ENCODE results near the gene L3MBTL4.
"Not testable (repeated sequence)": the region's sequence is repeated elsewhere in the genome, so short reads cannot be mapped to it uniquely, and the experiment has no call there.

L3MBTL4 gene

GRCh38 chr18:6414723-6415417, at the start of gene L3MBTL4:
L3MBTL4 (minus strand) TSS chr18:6414911; CDS start chr18:6311625, 103,286 bp downstream.
- no peak for DNase-seq (ENCODE audit: low spot score)

DNA sequence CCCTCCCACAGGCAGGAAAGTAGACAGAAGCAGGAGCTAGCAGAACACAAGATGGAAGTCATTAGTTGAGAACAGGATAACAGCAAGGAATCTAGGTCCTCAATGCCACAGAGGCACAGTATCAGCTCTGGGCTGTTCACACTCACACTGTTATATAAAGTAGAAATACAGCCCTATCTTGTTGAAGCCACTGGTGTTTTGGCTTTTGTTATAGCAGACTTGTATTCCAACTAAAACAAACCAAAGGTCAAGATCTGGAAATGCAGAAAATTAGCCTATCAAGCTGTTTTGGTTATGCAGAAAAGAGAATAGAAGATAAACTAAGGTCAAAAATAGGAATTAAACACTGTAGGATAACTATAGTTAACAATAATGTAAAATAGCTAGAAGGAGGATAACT, 37.5 kb upstream of the L3MBTL4 start:
- no peak for DNase-seq (ENCODE audit: low spot score)

- no peak for DNase-seq (ENCODE audit: low spot score)
These were observed 34.5 kb upstream of the L3MBTL4 start for GRCh38 chr18:6449213-6449612.

GRCh38 chr18:6444466-6445228, 29.9 kb upstream of the L3MBTL4 start:
- DNase-seq (ENCODE audit: low spot score), result no peak

GRCh38 chr18:6441200-6441599, 26.5 kb upstream of the L3MBTL4 start:
- no peak for DNase-seq (ENCODE audit: low spot score)

GRCh38 chr18:6437937-6438818, 23.5 kb upstream of the L3MBTL4 start:
- no peak for DNase-seq (ENCODE audit: low spot score)

DNA sequence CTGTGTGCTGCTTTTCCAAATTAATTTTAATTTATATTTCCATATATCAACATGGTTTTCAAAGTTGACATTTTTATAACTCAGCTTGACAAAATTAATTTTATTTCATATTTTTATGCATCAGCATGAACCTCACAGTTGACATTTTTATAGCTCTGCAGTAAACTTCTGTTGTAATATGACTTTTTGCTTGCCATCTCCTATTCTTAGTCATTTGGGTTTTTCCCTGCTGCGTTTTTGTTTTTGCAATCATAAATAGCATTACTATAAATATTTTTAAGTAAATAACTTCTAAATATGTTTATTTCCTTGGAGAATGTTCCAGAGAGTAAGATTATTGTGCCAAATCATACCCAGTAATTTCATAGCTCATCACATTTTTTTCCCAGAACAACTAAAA, 21.0 kb upstream of the L3MBTL4 start:
- no peak for DNase-seq (ENCODE audit: low spot score)

- no peak for DNase-seq (ENCODE audit: low spot score)
These were observed 20.4 kb upstream of the L3MBTL4 start for GRCh38 chr18:6434987-6435709.

DNA sequence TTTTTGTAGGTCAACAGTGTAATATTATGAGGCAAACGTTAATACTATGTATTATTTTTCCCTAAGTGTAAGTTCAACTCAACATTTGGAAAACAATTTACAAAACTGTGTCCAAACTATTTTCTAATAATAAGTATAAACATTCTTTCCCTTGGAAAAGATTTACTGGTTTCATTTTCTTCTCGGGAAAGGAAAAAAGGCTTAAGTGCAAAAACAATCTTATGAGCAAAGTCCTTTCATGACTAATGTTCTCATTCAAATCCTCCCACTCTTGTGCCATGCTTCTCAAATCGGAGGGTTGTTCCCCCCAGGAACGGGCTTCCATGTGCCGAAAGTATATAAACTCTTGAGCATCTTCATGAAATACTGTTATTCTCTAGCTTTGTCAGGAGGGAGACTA, 19.8 kb upstream of the L3MBTL4 start:
- DNase-seq (ENCODE audit: low spot score), result no peak

DNA sequence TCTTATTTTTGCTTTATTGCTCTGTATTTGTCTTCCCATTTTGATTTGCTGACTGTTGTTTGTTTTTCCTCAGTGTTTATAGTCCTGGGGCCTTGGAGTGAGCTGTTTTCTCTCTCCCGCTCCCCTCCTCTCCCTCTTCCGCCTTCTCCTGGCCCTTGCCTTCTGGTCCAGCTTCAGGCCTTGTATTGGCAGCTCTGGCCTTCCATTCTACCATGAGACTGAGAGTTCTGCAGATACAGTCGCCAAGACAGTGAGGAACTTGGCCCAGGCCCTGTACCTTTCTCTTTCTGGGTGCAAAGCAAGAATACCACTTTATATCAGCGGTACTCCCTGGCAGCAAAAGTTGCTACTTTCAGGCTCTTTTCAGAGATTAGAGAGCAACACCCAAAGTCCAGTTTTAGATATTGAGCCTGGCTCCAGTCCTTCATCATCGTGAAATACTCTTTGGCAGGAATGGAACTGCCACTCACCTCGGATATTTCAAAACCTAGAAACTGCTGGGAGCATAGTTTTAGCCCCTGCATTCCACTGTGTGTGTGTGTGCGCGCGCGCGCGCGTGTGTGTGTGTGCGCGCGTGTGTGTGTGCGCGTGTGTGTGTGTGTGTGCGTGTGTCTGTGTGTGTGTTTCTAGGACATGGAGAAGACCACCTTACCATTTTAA, 17.1 kb upstream of the L3MBTL4 start:
- no peak for DNase-seq (ENCODE audit: low spot score)

GRCh38 chr18:6428851-6429395, 14.2 kb upstream of the L3MBTL4 start:
- DNase-seq (ENCODE audit: low spot score), result no peak

DNA sequence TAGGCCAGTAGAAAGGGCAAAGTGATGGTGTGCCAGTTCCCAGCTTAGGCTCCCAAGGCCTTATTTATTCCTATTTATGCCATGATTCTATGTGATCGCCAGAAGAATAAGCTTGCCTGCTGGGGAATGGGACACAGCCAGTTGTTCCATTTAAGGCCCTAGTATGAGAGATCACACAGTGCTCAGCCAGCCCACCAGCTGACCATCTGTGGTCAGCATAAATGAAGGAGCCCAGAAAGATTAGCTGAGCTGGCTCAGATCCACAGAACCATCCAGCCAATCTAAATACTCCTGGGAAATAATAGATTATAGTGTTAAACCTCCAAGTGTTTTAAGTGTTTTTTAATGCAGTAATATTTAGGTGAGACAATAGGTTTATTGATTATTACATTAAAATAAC, 12.6 kb upstream of the L3MBTL4 start:
- no peak for DNase-seq (ENCODE audit: low spot score)

DNA sequence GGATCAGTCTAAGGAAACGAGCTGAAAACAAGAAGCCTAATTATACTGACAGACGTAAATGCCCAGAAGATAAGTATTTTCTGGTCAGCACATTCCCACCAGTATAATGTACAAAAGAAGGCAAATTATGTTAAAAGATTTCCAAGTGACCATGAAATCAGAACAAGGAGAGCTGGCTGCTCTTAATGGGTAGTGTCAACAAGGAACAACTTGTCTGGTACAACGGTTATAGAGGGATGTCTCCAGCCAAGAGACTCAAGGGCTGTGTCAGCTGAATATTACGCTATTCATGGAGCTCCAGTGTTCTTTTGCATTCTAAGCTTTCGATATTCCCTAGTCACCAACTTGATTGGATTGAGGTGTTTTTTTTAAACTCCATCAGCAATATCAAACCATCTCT, 8.6 kb upstream of the L3MBTL4 start:
- DNase-seq (ENCODE audit: low spot score), result no peak

DNA sequence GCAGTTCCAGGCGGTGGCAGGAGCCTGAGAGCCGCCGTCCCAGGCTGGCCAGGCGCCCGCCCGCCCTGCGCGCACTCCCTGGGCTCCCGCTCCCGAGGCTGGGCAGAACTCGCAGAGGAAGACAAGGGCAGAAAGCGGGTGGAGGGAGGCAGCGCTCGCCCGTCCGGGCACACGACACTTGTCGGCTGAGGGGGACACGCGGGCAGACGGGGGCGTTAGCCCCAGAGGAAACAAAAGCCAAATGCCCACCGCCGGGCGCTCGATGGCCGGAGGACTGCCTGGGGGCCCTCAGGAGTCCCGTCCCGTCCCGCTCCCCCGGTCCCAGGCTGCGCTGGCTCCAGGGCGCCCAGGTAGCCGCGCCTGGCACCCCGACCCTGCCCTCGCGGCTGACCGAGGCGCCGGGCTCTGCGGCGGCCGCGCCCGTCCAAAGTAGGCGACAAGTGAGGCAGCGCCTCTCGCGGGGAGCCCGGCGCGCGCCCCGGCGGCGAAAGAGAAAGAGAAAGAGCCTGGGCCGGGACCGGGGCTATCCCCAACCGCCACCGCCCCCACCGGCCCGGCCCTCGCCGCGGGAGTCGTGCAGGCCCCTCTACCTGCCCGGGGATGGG, 491 bp downstream of the L3MBTL4 start:
- no peak for DNase-seq (ENCODE audit: low spot score)

DNA sequence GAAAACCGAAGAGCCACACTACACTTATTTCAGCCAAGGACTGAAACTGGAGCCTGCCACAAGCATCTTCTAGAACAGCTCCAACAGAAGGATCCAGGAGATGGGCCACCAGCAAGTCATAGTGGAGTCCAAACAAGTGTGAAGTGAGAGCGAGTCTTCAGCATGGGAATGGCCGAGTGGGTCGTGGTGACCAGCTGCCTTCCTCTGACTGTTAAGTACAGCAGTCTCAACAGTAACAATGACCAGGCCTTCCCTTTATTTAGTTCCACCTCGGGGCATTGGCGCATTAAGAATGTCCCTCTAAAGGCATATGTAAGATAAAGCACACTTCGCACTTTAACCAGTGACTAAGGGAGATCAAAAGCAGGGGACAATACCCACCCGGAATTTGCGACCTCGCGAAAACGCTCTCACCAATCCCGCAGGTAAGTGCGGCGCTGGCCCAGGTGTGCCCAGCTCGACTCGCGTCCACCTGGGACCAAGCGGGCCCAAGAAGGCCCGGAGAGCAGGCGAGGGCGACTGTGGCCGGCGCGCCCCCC, 1.1 kb downstream of the L3MBTL4 start:
- no peak for DNase-seq (ENCODE audit: low spot score)

- no peak for DNase-seq (ENCODE audit: low spot score)
These were observed 1.7 kb downstream of the L3MBTL4 start for GRCh38 chr18:6412933-6413472.

- no peak for DNase-seq (ENCODE audit: low spot score)
These were observed 3.3 kb downstream of the L3MBTL4 start for GRCh38 chr18:6411382-6411781.

GRCh38 chr18:6409933-6410332, 4.8 kb downstream of the L3MBTL4 start:
- DNase-seq (ENCODE audit: low spot score), result no peak

- not testable (repeated sequence) for DNase-seq (ENCODE audit: low spot score)
These were observed 6.2 kb downstream of the L3MBTL4 start for GRCh38 chr18:6408543-6408942.

DNA sequence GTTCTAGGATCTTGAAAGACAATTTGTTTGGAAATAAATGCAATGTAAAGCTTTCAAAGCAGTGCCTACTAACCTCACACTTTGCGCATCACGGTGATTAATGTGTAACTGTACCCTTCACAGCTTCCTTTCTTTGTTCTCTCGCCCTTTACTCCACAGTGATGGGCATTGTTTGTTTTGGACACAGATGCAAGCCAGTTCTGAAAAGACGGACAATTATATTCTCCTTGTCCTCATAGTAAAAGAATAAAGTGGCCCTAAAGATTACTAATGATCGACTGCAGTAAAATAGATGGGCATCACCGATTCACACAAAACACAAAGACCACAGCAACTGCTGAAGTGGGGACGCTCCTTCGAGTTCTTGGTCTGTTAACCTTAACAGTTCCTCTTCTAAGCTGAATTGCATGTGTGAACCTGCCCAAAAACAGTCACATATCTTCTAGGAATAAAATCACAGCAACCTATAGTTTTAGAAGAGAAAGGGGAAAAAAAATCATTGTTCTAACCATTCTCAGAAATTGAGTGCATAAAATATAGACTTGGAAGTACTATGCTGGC, 7.7 kb downstream of the L3MBTL4 start:
- DNase-seq (ENCODE audit: low spot score), result no peak

All from hematopoietic multipotent progenitor cell treated with erythropoietin and hydrocortisone succinate and interleukin-3 and kit ligand, for 15 days (in vitro differentiated cells).